ENCODE measurements around the gene TIGD7.
A peak's percentile ranks its signal among the peaks of the same experiment; 100 is the strongest.
"Not testable (repeated sequence)": the region's sequence is repeated elsewhere in the genome, so short reads cannot be mapped to it uniquely, and the experiment has no call there.

TIGD7 gene

GRCh38 chr16:3282730-3283542, 22.3 kb downstream of the TIGD7 start, which contains the start of gene ZNF263:
Gene ZNF263, plus strand, starts transcription at chr16:3283491. Its CDS starts 328 bp downstream, at chr16:3283819.
- DNase-seq (ENCODE audit: low read depth, low spot score): peak; percentile 99

DNA sequence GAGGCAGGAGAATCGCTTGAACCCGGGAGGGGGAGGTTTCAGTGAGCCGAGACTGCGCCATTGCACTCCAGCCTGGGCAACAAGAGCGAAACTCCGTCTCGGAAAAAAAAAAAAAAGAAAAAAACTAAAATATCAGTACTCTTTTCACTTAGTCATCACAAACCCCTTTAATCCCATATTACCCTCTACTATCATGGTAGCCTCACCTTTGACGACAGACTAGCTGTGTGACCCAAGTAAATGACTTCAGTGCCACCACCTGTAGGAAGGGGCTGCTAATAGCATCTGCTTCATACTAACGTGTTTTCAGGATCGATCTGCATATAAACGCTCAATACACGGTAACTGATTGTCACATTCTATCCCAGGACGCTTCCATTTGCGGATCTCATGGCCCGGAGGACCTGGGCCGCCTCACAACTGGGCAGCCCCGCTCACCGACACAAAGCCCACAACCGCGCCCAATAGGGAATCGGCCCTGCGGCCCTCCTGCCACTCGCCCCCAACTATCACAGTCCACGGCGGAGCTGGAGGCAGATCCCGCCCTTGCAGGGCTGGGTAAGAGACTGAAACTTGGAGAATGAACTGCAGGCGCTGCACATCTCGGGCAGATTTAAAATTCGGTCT, 23.0 kb downstream of the TIGD7 start:
- DNase-seq (ENCODE audit: low read depth, low spot score): peak; percentile 91

DNA sequence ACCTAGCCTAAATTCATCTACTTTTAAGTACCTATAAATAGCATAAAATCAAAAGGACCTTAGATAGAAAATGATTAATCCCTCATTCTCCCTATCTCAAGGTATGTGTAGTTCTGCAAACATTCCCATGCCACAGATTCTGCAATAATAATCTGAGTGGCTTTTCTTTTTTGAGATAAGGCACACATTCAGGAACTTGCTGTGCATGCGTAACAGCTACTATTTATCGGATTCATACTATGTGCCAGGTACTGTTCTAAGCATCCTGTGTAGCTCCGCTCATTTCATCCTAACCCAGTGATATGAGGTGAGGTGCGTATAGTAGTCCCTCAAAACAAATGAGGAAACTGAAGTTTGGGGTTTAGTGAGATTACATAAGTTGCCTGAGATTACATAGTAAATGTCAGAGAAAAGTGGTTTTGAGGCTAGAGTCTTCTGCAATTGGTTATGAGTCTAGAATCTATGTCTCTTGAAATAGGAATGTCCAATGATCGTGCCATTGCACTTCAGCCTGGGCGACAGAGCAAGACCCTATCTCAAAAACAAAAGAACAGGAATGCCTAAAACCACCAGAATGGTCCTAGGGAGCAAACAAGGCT, 23.9 kb downstream of the TIGD7 start:
- no peak for DNase-seq (ENCODE audit: low read depth, low spot score)

DNA sequence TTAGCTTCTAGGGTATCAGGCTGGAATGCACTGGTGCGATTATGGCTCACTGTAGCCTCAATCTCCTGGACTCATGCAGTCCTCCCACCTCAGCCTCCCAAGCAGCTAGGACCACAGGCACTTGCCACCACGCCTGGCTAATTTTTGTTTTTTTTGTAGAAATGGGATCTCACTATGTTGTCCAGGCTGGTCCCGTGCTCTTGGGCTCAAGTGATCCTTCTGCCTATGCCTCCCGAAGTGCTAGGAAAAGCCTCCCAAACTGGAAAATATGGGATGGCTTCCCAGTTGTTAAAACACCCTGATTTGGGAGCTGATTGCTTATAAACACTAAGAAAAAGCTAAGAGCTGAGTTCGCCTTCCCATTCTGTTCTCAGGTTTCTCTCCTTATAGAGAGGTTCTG, 28.6 kb downstream of the TIGD7 start:
- DNase-seq (ENCODE audit: low read depth, low spot score): no peak

DNA sequence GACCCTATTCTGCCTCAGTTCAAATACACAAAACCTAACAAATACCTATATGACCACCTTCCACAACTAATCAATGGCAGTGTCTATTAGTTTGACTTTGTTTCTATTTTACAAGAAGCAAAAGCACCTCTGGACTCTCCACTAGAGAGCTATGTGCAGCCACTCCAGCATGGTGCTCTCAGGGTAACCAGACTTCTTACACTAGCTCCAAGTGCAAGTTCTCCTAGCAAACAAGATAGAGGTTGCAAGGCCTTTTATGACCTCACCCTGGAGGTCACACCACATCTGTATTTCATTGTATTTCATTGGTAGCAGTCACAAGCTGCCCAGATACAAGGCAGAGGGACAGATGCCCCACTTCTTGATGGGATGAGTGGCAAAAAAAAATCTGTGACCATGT, 30.3 kb downstream of the TIGD7 start:
- DNase-seq (ENCODE audit: low read depth, low spot score): no peak

- DNase-seq (ENCODE audit: low read depth, low spot score): no peak
Measured at GRCh38 chr16:3274490-3274889, 30.7 kb downstream of the TIGD7 start.

DNA sequence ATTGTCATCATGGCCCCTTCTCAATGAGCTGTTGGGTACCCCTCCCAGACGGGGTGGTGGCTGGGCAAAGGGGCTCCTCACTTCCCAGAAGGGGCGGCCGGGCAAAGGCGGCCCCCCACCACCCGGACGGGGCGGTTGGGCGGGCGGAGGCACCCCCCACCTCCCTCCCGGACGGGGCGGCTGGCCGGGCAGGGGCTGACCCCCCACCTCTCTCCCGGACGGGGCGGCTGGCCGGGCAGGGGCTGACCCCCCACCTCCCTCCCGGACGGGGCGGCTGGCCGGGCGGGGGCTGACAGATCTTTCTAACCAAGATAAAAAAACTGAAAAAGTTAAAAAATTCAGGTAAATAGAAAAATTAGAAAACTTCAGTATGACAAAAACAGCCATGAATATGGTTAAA, 33.9 kb downstream of the TIGD7 start:
- not testable (repeated sequence) for DNase-seq (ENCODE audit: low read depth, low spot score)

- not testable (repeated sequence) for DNase-seq (ENCODE audit: low read depth, low spot score)
Measured at GRCh38 chr16:3270718-3271117, 34.5 kb downstream of the TIGD7 start.

DNA sequence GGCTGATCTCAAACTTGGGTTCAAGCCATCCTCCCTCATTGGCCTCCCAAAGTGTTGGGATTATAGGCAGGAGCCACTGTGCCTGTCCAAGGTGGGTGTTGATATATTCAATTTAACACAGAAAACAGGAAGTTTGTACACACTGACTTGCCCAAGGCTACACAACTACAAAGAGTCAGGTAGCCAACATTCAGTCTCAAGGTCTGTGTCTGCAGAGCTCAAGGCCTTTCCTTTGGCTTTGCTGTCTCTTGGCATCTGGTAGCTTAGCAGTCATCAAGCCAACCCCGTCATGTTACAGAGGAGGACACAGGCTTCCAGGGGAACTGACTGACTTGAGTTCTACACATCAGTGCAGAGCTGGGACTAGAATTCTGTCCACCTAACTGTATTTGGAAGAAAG, 36.9 kb downstream of the TIGD7 start:
- DNase-seq (ENCODE audit: low read depth, low spot score): no peak

DNA sequence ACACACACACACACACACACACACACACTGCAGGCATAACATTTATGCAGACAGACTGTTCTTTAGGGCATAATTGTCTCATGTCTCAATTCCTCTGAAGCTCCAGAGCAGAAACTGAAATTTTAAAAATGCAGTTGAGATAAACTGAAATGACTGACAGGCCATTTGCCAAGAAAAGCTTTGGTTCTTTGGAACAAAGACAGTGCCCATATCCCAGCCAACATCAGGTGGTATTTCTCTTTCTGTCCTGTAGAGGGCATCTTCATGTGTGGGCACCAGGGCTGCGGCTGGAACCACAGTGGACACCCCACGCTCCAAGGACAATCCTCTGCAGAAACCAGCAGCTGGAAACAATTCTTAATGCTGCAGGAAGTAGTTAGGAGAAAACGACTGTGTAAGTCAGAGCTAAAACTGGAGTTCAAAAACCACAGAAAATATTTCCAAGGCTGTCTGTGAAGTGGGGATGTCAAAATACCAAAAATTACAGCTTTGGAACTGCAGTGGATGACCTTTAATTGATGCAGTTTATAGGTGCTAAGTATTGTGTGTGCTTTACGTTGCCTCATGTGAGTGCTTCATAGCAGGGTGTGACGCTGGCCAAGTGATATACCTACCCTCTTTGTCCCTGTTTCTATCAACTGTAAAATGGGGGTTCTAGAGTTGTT, 38.2 kb downstream of the TIGD7 start:
- DNase-seq (ENCODE audit: low read depth, low spot score): peak; percentile 21

DNA sequence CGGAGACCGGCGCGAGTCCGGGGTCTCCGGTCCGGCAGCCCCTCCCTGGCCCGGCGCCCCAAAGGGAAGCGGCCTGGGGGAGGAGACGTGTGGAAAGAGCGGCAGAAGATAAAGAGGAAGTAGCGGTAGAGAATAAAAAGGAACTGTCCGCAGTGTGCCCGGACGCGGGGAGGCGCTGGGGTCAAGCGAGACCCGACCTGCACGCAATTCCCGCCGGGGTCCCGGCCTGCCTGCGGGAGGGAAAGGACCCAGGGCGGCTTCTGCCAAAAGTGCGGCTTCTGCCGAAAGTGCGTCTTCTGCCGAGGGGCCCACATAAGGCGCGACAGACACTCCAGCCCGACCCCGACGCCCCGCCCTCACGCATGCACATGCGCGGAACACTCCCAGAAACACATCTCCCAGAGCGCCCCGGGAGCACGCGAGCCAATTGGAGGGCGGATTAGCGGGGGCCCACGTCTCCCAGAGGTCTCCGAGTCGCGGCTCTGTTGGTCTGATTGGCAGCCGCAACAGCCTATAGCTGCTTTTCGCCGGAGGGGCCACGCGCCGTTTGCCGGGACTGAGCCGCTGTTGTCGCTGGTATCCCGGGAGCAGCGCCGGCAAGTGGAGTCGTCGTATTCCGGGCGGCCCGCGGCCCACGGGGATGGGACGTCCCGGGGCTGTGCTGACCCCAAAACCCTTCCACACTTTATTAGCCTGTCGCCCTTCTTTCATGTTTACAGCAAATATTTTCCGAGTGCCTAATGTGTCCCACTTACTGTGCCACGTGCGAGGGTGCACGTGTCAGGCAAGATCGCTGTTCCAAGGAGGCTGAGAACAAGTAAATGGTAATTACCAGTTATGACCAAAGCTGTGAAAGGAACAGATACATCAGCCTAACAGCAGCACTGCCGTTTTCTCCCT, 40.8 kb downstream of the TIGD7 start:
- peak; percentile 99 for DNase-seq (ENCODE audit: low read depth, low spot score)

- DNase-seq (ENCODE audit: low read depth, low spot score): no peak
Measured at GRCh38 chr16:3262517-3262916, 42.7 kb downstream of the TIGD7 start.

DNA sequence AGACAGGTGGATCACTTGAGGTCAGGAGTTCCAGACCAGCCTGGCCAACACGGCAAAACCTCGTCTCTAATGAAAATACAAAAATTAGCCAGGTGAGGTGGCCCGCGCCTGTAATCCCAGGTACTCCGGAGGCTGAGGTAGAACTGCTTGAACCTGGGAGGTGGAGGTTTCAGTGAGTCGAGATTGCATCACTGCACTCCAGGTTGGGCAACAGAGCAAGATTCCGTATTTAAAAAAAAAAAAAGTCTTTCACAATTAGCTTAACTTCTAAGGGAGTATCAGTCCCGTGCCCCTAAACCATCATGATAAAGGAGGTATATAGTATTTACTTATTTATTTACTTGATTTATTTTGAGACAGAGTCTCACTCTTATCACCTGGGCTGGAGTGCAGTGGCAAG, 45.4 kb downstream of the TIGD7 start:
- no peak for DNase-seq (ENCODE audit: low read depth, low spot score)

- no peak for DNase-seq (ENCODE audit: low read depth, low spot score)
Measured at GRCh38 chr16:3256866-3257465, 48.3 kb downstream of the TIGD7 start.

DNA sequence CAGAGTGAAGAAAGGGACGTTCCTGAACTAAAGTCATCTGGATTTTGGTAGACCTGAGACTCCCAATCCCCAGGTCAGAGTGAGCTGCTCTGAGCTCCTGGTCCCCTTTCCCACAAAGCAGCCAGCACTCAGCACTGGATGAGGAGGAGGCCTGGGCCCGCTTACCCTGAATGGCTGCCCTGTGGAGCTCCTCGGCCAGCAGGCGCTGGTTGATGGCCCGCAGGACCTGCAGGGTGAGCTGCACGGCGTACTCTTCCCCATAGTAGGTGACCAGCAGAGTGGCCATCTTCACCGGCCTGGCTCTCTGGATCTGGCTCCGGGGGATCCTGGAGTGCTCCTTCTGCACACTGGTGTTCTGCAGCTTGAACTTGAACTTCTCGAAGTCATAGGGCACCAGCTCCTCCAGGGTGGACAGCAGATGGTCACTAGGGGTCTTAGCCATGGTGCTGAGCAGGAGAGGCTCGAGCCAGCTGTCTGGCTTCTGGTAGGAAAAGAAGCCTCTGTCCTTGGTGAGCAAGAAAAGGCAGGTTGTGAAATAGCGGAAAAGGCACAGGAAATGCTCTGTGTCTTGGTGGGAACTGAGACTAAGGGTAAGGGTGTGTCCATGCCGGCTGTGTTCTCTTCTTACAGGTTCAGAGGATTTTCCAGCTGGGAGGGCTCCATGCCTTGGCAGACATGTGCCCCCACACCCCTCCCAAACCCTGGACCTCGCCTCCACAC, 48.9 kb downstream of the TIGD7 start, which contains the start of gene MEFV:
MEFV (minus strand) TSS at position 488 of the 720 bp plus-strand sequence; CDS start at position 442, 46 bp downstream.
- DNase-seq (ENCODE audit: low read depth, low spot score): no peak

- no peak for DNase-seq (ENCODE audit: low read depth, low spot score)
Measured at GRCh38 chr16:3254309-3254708, 50.9 kb downstream of the TIGD7 start.

DNA sequence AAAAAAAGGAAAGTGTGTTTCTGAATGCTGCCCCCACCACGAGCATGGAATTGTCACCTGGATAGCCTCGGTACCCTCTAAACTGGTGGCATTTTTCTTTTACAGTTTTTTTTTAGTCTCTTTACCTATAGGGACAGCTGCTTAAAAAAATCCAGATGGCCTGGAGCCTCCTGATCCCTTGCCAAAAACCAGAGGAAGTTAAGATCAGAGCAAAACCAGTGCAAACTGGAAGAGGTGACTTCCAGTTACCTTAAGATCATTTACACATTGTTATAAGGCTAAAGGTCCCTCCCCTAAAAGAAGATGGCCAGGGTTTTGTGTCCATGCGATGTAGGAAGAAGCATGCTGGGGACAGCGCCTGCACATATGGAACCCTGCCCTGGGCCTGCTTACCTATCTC, 52.3 kb downstream of the TIGD7 start:
- DNase-seq (ENCODE audit: low read depth, low spot score): no peak

DNA sequence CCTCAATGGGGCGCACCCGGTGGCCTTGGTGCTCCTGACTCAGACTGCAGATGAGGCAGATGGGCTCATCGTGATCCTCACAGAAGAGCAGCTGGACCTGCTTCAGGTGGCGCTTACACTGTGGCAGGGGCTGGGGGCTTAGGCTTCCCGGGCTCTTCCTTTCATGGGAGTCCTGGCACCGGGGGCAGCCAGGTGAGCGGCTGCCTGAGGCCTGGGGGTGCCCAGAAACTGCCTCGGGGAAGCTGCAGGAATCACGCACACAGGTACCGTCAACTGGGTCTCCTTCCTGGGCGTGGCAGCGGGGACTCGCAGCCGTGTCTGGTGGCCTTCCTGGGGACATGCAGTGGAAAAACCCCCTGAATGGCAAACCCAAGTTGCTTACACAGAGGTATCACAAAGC, 55.8 kb downstream of the TIGD7 start:
- DNase-seq (ENCODE audit: low read depth, low spot score): no peak

GRCh38 chr16:3249020-3249419, 56.2 kb downstream of the TIGD7 start:
- no peak for DNase-seq (ENCODE audit: low read depth, low spot score)
